CD4-positive, CD25-positive, alpha-beta regulatory T cell (primary cell): ENCODE data around the gene HSPA9. TPM values are rescaled to one million over a fixed set of nuclear protein-coding genes. Genes with fewer than 3 reads are reported as not detected.

ENCODE experiments used
- ATAC-seq, 2 donors: fragments of 150-1000 bp; cut with Tn5 transposase; one replicate each; pipeline ENCODE4 v1.10.0; 2021; ENCODE audit warnings: low read depth in 2 of 2, moderate number of reproducible peaks in 2 of 2, moderate library complexity in 1 of 2
- DNase-seq, 3 donors: peaks; one replicate each; pipeline versions ENCODE4 v3.0.0 to v3.0.0-alpha.2; 2012 to 2022; ENCODE audit warnings: mixed read lengths in 1 of 3
- H3K27ac ChIP-seq: one replicate; pipeline ENCODE4 v1.7.0; 2013; ENCODE audit warnings: mild to moderate bottlenecking, low read length; ENCODE audit not compliant: insufficient read depth, poor library complexity, severe bottlenecking
- H3K27me3 ChIP-seq: one replicate; pipeline ENCODE4 v1.7.0; 2013; ENCODE audit warnings: low read length; ENCODE audit not compliant: control insufficient read depth, insufficient read depth
- H3K36me3 ChIP-seq: one replicate; pipeline ENCODE4 v1.7.0; 2013; ENCODE audit warnings: mild to moderate bottlenecking, low read length, moderate library complexity; ENCODE audit not compliant: control insufficient read depth, insufficient read depth
- H3K4me1 ChIP-seq: 2 replicates; pipeline ENCODE4 v1.7.0; 2013; ENCODE audit warnings: mild to moderate bottlenecking, low read length; ENCODE audit not compliant: insufficient read depth, control insufficient read depth, poor library complexity, severe bottlenecking
- H3K4me3 ChIP-seq: one replicate; pipeline ENCODE4 v1.7.0; 2013; ENCODE audit warnings: low read depth, mild to moderate bottlenecking, low read length, moderate library complexity
- H3K9me3 ChIP-seq, 2 experiments: 1 replicate in 1 of 2; 2 replicates in 1 of 2; pipeline ENCODE4 v1.7.0; 2013; ENCODE audit warnings: low read length in 2 of 2, mild to moderate bottlenecking in 1 of 2, moderate library complexity in 1 of 2; ENCODE audit not compliant: control insufficient read depth in 2 of 2
- H3K27ac Mint-ChIP-seq, 3 donors: one replicate each; pipeline ENCODE4 v1.8.0; 2020 to 2022; ENCODE audit warnings: mild to moderate bottlenecking in 3 of 3, mixed read lengths in 3 of 3, moderate library complexity in 2 of 3
- H3K27me3 Mint-ChIP-seq: one replicate; pipeline ENCODE4 v1.8.0; 2022; ENCODE audit warnings: mild to moderate bottlenecking, mixed read lengths
- H3K36me3 Mint-ChIP-seq: one replicate; pipeline ENCODE4 v1.8.0; 2020; ENCODE audit warnings: mixed read lengths
- H3K4me1 Mint-ChIP-seq, 4 donors: one replicate each; pipeline ENCODE4 v1.8.0; 2020 to 2022; ENCODE audit warnings: mixed read lengths in 4 of 4, mild to moderate bottlenecking in 1 of 4
- H3K4me3 Mint-ChIP-seq, 4 donors: one replicate each; pipeline ENCODE4 v1.8.0; 2020 to 2022; ENCODE audit warnings: mild to moderate bottlenecking in 4 of 4, mixed read lengths in 4 of 4, moderate library complexity in 3 of 4
- H3K9me3 Mint-ChIP-seq, 7 donors: one replicate each; pipeline ENCODE4 v1.8.0; 2020 to 2022; ENCODE audit warnings: mixed read lengths in 7 of 7, mild to moderate bottlenecking in 3 of 7, moderate library complexity in 2 of 7
- polyA plus RNA-seq, 4 donors: library from polyadenylated mRNA; unstranded; fragments of 300-500 nt; fragmentation: Illumina TruSeq; gene quantifications; one replicate each; pipeline ENCODE4 v1.2.3, GENCODE V29; 2021
- total RNA-seq: library from RNA; stranded (reverse); gene quantifications from one replicate; pipeline ENCODE4 v1.2.3, GENCODE V29; 2022

Gene HSPA9
- total and polyA plus RNA-seq, 5 donors from 2014 or later = 113 to 276 (median 121) TPM

- Histone ChIP-seq H3K27me3 (no peaks in the 10 kb centered on the region), H3K4me1 (peaks cover 21% of the 10 kb centered on the region), H3K9me3 (no peaks in the 10 kb centered on the region), H3K27ac (no peak overlapping the region), H3K36me3 (peaks cover 14% of the 10 kb centered on the region), H3K4me3 (no peak overlapping the region)
- DNase-seq = no peak
- Mint-ChIP-seq H3K4me1 (peaks cover 47 to 76% (median 62%) of the 10 kb centered on the region in 4 donors), H3K36me3 (peaks cover 26% of the 10 kb centered on the region), H3K4me3 (peak overlapping the region in 3 of 4 donors; percentile 33 to 75 (median 39)), H3K9me3 (no peaks in the 10 kb centered on the region), H3K27ac (peak overlapping the region in 2 of 3 donors; percentile 10 to 79), H3K27me3 (no peaks in the 10 kb centered on the region)
- no peak for ATAC-seq
Observed at GRCh38 chr5:138536215-138536614, 39.0 kb downstream of the HSPA9 start.

GRCh38 chr5:138533973-138534941 is 40.9 kb downstream of the HSPA9 start:
- Histone ChIP-seq H3K4me1 (peaks cover 13% of the 10 kb centered on the region), H3K27me3 (no peaks in the 10 kb centered on the region), H3K36me3 (peaks cover 8% of the 10 kb centered on the region), H3K4me3 (no peak overlapping the region), H3K9me3 (no peaks in the 10 kb centered on the region), H3K27ac (no peak overlapping the region)
- Mint-ChIP-seq H3K4me1 (peaks cover 35 to 73% (median 61%) of the 10 kb centered on the region in 4 donors), H3K36me3 (peaks cover 29% of the 10 kb centered on the region), H3K27ac (no peak overlapping the region), H3K9me3 (no peaks in the 10 kb centered on the region), H3K4me3 (peak overlapping the region in 2 of 4 donors; percentile 43 to 54), H3K27me3 (no peaks in the 10 kb centered on the region)
- no peak for DNase-seq
- no peak for ATAC-seq

DNA sequence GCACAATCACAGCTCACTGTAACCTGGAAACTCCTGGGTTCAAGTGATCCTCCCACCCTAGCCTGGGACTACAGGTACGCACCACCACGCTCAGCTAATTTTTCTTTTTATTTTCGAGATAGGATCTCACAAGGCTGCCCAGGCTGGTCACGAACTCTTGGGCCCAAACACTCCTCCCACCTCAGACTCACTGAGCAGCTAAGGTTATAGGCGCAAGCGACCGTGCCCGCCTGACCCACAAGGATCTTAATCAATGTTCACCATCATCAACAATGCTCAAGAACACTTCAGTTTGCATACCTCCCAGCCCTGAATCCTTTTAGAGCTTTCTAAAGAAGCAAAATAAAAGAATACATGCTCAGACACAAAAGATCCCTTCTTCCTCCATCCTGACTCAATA is 45.4 kb downstream of the HSPA9 start:
- Mint-ChIP-seq H3K36me3 (peaks cover 25% of the 10 kb centered on the region), H3K4me3 (no peak overlapping the region), H3K4me1 (peaks cover 12 to 74% (median 58%) of the 10 kb centered on the region in 4 donors), H3K27ac (peak overlapping the region in 1 of 3 donors; percentile 55), H3K27me3 (no peaks in the 10 kb centered on the region), H3K9me3 (no peaks in the 10 kb centered on the region)
- no peaks in the 10 kb centered on the region for H3K27me3 ChIP-seq
- H3K4me1 ChIP-seq = peaks cover 7% of the 10 kb centered on the region
- H3K4me3 ChIP-seq = no peak overlapping the region
- DNase-seq (no peak), ATAC-seq (no peak)
- H3K27ac ChIP-seq = no peak overlapping the region
- peaks cover 8% of the 10 kb centered on the region for H3K36me3 ChIP-seq
- H3K9me3 ChIP-seq = no peaks in the 10 kb centered on the region

DNA sequence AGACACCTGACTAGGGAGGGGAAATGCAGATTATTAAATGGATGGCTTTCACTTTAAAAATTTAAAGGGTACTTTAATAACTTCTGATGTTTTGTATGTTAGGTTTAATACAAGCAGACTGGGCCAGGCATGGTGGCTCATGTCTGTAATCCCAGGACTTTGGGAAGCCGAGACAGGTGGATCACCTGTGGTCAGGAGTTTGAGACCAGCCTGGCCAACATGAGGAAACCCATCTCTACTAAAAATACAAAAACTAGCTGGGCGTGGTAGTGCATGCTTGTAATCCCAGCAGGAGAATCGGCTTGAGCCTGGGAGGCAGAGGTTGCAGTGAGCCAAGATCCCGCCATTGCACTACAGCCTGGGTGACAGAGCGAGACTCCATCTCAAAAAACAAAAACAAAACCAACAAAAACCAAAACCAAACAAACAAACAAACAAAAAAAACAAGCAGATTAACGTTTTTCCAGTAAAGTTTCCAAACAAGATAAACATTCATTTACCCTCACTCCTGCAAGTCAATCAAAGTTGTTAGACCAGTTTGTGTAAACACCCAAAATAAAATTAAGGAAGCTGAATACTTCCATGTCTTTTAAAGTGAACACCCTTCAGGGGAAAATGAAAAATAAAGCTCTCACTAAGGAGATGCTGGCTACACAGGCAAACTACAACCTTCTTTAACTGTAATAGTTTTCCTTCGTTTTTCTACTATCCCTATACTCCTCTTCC is 46.3 kb downstream of the HSPA9 start:
- Histone ChIP-seq H3K4me3 (no peak overlapping the region), H3K27ac (no peak overlapping the region), H3K4me1 (peaks cover 7% of the 10 kb centered on the region), H3K27me3 (no peaks in the 10 kb centered on the region), H3K36me3 (peaks cover 8% of the 10 kb centered on the region), H3K9me3 (no peaks in the 10 kb centered on the region)
- no peak for ATAC-seq
- Mint-ChIP-seq H3K4me1 (peaks cover 5 to 64% (median 52%) of the 10 kb centered on the region in 4 donors), H3K9me3 (no peaks in the 10 kb centered on the region), H3K27me3 (no peaks in the 10 kb centered on the region), H3K36me3 (peaks cover 17% of the 10 kb centered on the region), H3K4me3 (no peak overlapping the region), H3K27ac (peak overlapping the region in 2 of 3 donors; percentile 63 to 79)
- DNase-seq = no peak

GRCh38 chr5:138528208-138528607 is 47.0 kb downstream of the HSPA9 start:
- H3K36me3 ChIP-seq = peaks cover 5% of the 10 kb centered on the region
- H3K4me3 ChIP-seq = no peak overlapping the region
- ATAC-seq (no peak), DNase-seq (no peak)
- H3K4me1 ChIP-seq = peaks cover 7% of the 10 kb centered on the region
- H3K27me3 ChIP-seq = no peaks in the 10 kb centered on the region
- H3K27ac Mint-ChIP-seq = peak overlapping the region in 2 of 3 donors; percentile 34 to 57
- H3K4me3 Mint-ChIP-seq = peak overlapping the region in 1 of 4 donors; percentile 31
- no peak overlapping the region for H3K27ac ChIP-seq
- H3K9me3 Mint-ChIP-seq = no peaks in the 10 kb centered on the region
- peaks cover 5 to 64% (median 51%) of the 10 kb centered on the region in 4 donors for H3K4me1 Mint-ChIP-seq
- H3K27me3 Mint-ChIP-seq = no peaks in the 10 kb centered on the region
- no peaks in the 10 kb centered on the region for H3K9me3 ChIP-seq
- peaks cover 16% of the 10 kb centered on the region for H3K36me3 Mint-ChIP-seq

DNA sequence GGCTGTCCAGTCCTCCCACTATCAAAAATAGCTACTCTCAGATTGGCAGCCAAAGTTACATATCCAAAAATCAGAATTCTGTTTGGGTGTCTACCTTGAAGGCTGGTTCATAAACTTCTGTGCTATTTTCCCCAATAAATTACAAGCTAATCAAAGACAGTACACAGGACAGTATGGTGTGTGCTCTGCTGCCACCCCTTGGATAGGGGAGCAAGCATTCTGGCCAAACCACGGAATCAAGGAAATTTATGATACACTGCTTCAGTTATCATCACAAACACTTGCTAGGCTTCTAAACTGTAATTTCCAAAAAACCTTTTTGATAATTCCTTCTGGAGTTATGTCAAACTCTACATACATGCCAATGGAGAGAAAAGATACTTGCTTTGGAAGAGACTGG is 48.0 kb downstream of the HSPA9 start:
- Histone ChIP-seq H3K9me3 (no peaks in the 10 kb centered on the region), H3K36me3 (peaks cover 1% of the 10 kb centered on the region), H3K27me3 (no peaks in the 10 kb centered on the region), H3K4me3 (no peak overlapping the region), H3K27ac (no peak overlapping the region), H3K4me1 (peaks cover 11% of the 10 kb centered on the region)
- Mint-ChIP-seq H3K9me3 (no peaks in the 10 kb centered on the region), H3K4me3 (peak overlapping the region in 1 of 4 donors; percentile 45), H3K36me3 (peaks cover 15% of the 10 kb centered on the region), H3K27ac (peak overlapping the region in 1 of 3 donors; percentile 79), H3K27me3 (no peaks in the 10 kb centered on the region), H3K4me1 (peaks cover 5 to 66% (median 49%) of the 10 kb centered on the region in 4 donors)
- no peak for DNase-seq
- ATAC-seq = no peak

DNA sequence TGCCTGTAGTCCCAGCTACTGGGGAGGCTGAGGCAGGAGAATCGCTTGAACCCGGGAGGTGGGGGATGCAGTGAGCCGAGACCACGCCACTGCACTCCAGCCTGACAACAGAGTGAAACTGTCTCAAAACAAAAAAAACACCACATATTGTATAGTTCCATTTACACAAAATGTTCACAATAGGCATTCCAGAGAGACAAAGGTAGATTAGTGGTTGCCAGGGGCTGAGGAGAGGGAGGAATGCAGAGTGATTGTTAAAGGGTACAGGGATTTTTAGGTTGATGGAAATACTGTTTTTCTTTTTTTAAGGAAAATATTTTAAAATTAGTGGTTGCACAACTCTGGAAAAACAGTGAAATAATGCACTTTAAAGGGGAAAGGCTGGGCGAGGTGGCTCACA is 51.8 kb downstream of the HSPA9 start:
- Histone ChIP-seq H3K27me3 (no peaks in the 10 kb centered on the region), H3K4me1 (peaks cover 12% of the 10 kb centered on the region), H3K4me3 (no peak overlapping the region), H3K27ac (no peak overlapping the region), H3K9me3 (no peaks in the 10 kb centered on the region), H3K36me3 (peaks cover 8% of the 10 kb centered on the region)
- peak overlapping the region in 1 of 3 donors; percentile 56 for H3K27ac Mint-ChIP-seq
- no peak for DNase-seq
- H3K36me3 Mint-ChIP-seq = peaks cover 3% of the 10 kb centered on the region
- H3K9me3 Mint-ChIP-seq = no peaks in the 10 kb centered on the region
- ATAC-seq = no peak
- H3K4me3 Mint-ChIP-seq = peak overlapping the region in 1 of 4 donors; percentile 25
- H3K27me3 Mint-ChIP-seq = no peaks in the 10 kb centered on the region
- peaks cover 5 to 59% (median 36%) of the 10 kb centered on the region in 4 donors for H3K4me1 Mint-ChIP-seq
